Colonic mucosa (tissue), 4 donors: ENCODE results near the gene RORB. TPM values are rescaled to one million over a fixed set of nuclear protein-coding genes. Genes with fewer than 3 reads are reported as not detected.

Source experiments
- DNase-seq: peaks from one replicate; pipeline ENCODE4 v3.0.0-alpha.2; 2020
- H3K27ac ChIP-seq: fragments of 200-600 bp; one replicate; pipeline ENCODE4 v1.8.0; 2021
- H3K27me3 ChIP-seq: fragments of 200-600 bp; one replicate; pipeline ENCODE4 v1.8.0; 2021
- H3K36me3 ChIP-seq: fragments of 200-600 bp; one replicate; pipeline ENCODE4 v1.8.0; 2021
- H3K4me1 ChIP-seq: fragments of 200-600 bp; one replicate; pipeline ENCODE4 v1.8.0; 2021; ENCODE audit warnings: mild to moderate bottlenecking
- H3K4me3 ChIP-seq: fragments of 200-600 bp; one replicate; pipeline ENCODE4 v1.8.0; 2021
- H3K9ac ChIP-seq, 2 donors: one replicate each; pipeline ENCODE4 v1.7.0; 2013; ENCODE audit warnings: control low read depth in 2 of 2, low read depth in 2 of 2, low read length in 2 of 2
- H3K9me3 ChIP-seq: fragments of 200-600 bp; one replicate; pipeline ENCODE4 v1.8.0; 2021
- intact Hi-C: fragments of 100-400 bp; cut with DNase I; formaldehyde crosslinking; loops from one replicate; pipeline ENCODE4 v1.14.1; 2022
- total RNA-seq, 2 donors: library from RNA; stranded (reverse); fragmentation: NEBNext Ultra II Directional in 1 of 2; extraction: Animal tissue kit (Norgen Biotek cat#: 25700) in 1 of 2; gene quantifications; one replicate each; pipeline ENCODE4 v1.2.1, GENCODE V29; 2021
- TF ChIP-seq, protein P1 (sequence below): fragments of 200-600 bp; IDR thresholded peaks from one replicate; pipeline ENCODE4 v1.8.0; 2022; ENCODE audit warnings: antibody characterized with exemption, mild to moderate bottlenecking
- donor health status: healthy.
- donor health status: DM: no; HTN: no; CAD: no.
- donor health status: DM: no; HTN: no; CAD: no.

Gene RORB
- total RNA-seq, 2 donors from 2014 or later: 0.13 to 0.15 TPM

DNA sequence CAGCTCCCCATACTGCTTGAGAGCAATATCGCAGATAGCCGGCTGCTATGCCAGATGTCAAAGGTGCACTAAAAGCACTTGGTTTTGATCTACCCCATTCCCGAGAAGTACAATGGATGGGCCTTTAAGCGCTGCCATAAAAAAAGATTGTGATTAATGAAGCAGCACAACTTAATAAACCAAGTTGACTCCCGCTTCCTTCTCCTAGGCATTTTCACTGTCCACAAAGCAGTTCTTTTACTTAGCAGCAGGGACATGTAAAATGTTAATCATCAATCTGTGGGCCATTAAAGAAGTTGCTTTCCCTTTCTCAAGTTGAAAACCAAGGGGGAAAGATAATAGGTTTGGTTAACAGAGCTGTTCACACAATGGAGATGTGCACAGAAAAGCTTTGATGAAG, 214.2 kb downstream of the RORB start:
- TF ChIP-seq, protein P1, sequence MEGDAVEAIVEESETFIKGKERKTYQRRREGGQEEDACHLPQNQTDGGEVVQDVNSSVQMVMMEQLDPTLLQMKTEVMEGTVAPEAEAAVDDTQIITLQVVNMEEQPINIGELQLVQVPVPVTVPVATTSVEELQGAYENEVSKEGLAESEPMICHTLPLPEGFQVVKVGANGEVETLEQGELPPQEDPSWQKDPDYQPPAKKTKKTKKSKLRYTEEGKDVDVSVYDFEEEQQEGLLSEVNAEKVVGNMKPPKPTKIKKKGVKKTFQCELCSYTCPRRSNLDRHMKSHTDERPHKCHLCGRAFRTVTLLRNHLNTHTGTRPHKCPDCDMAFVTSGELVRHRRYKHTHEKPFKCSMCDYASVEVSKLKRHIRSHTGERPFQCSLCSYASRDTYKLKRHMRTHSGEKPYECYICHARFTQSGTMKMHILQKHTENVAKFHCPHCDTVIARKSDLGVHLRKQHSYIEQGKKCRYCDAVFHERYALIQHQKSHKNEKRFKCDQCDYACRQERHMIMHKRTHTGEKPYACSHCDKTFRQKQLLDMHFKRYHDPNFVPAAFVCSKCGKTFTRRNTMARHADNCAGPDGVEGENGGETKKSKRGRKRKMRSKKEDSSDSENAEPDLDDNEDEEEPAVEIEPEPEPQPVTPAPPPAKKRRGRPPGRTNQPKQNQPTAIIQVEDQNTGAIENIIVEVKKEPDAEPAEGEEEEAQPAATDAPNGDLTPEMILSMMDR: no peak
- Histone ChIP-seq H3K9ac (no peak overlapping the region), H3K27ac (no peak overlapping the region), H3K36me3 (no peaks in the 10 kb centered on the region), H3K4me3 (no peak overlapping the region), H3K9me3 (no peaks in the 10 kb centered on the region), H3K4me1 (no peaks in the 10 kb centered on the region), H3K27me3 (no peaks in the 10 kb centered on the region)
- DNase-seq: no peak
- intact Hi-C loops: no loop called here

DNA sequence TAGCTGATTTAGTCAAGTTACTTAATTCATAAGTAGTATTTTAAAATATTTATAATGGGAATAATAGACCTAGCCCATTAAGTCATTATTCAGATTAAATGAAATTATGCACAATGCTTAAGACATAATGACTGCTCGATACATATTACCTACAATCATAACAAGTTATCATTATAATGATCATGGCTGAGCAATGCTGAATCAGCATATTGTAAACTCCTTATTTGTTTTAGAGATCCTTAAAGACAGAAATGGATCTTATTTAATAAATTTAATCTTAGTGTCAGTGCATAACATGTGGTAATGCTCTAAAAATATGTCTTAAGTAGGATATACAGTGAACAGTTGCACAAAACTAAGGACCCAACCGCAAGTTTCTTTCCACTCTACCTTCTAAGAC, 221.6 kb downstream of the RORB start:
- Histone ChIP-seq H3K4me3 (no peak overlapping the region), H3K36me3 (no peaks in the 10 kb centered on the region), H3K4me1 (no peaks in the 10 kb centered on the region), H3K9ac (no peak overlapping the region), H3K27ac (no peak overlapping the region), H3K27me3 (no peaks in the 10 kb centered on the region), H3K9me3 (no peaks in the 10 kb centered on the region)
- intact Hi-C loops: no loop called here
- TF ChIP-seq, protein P1: no peak
- DNase-seq: no peak

DNA sequence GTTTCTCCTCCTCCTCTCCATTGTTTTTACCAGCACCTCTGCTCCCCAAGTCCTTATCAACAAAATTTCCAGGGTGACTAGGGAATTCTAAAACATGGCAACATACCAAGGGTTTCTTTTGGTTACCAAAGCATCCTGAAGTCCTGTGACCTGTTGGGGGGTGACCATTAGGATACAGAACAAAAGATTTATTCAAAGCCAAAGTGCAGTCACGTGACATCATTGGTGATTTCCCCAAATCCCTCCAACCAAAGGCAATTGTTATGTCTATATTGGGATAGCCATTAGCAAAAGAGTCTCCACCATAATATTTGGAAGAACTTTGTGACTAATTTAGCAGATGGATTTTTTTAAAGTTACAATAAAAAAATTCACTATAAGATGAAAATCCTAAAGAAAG, 222.2 kb downstream of the RORB start:
- no peak for DNase-seq
- intact Hi-C loops: no loop called here
- H3K27ac ChIP-seq: no peak overlapping the region
- H3K27me3 ChIP-seq: no peaks in the 10 kb centered on the region
- H3K9ac ChIP-seq: no peak overlapping the region
- TF ChIP-seq, protein P1: no peak
- H3K4me1 ChIP-seq: no peaks in the 10 kb centered on the region
- no peak overlapping the region for H3K4me3 ChIP-seq
- H3K9me3 ChIP-seq: no peaks in the 10 kb centered on the region
- no peaks in the 10 kb centered on the region for H3K36me3 ChIP-seq

DNA sequence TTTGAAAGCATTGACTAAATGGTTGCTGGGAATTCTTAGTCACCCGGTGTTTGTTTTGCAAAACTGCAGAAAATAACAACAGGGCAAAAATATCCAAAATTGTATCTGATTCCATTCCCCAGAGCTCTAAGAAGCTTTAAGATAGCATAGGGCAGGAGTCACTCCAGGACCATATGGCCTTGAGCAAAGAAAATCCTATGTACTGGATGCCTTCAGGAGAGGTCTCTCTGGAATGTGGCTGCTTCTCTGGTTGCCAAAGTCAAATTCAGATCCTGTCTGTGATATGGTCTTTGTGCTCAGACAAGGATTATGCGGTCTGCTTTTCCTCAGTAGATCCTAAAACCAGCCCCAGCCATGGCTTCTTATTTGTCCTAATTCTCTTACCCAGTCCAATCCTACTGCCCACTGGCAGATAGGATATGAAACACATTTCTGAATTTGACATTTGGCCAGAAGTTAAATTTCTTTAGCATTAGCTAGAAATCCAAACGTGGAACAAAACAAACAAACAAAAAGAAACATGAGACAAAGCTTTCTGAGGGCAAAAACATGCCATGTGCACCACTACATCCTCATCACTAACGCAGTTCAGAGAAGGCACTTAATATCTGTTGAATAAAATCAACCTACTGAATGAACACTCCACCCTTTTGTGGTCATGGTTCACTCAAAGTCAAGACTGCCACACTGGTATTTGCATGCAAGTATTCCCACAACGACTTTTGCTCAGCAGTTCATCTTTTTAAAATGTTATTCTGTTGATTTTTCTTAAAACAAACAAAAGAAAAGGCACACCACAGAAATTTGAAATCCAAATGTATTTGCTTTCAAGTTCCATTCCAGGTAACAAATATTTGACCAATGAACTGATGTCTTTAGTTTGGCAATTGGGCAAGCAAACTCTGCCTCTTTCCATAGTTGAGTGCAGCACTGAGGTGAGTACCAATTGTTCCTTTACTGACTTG, 224.8 kb downstream of the RORB start:
- DNase-seq: no peak
- TF ChIP-seq, protein P1: no peak
- Histone ChIP-seq H3K27me3 (no peaks in the 10 kb centered on the region), H3K27ac (no peak overlapping the region), H3K9me3 (no peaks in the 10 kb centered on the region), H3K9ac (no peak overlapping the region), H3K4me1 (no peaks in the 10 kb centered on the region), H3K4me3 (no peak overlapping the region), H3K36me3 (no peaks in the 10 kb centered on the region)
- intact Hi-C loops: no loop called here

DNA sequence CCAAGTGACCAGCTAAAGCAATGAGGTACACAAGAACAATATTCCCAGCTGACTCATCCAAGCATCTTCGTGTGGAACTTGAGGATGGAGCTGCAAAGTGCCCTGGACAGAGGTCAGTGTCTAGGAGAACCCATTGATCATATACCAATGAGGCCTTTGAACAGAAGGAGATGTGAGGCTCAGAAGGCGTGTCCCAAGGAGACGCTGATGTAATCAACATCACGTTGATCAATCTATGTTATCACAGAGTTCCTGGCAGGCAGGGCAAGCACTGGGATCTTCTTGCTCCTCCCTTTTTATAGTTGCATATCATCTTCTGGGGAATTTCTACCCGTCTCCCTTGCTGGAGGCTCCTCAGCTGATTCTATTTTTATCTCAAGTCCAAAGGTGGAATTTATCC, 227.2 kb downstream of the RORB start:
- Histone ChIP-seq H3K4me1 (no peaks in the 10 kb centered on the region), H3K27me3 (no peaks in the 10 kb centered on the region), H3K9me3 (no peaks in the 10 kb centered on the region), H3K27ac (no peak overlapping the region), H3K9ac (no peak overlapping the region), H3K36me3 (no peaks in the 10 kb centered on the region), H3K4me3 (no peak overlapping the region)
- intact Hi-C loops: no loop called here
- no peak for DNase-seq
- TF ChIP-seq, protein P1: no peak
